Stomach (tissue), 9 donors: ENCODE data around the gene TGFB3. TPM values are rescaled to one million over a fixed set of nuclear protein-coding genes. Genes with fewer than 3 reads are reported as not detected.
"Not testable (repeated sequence)": the region's sequence is repeated elsewhere in the genome, so short reads cannot be mapped to it uniquely, and the experiment has no call there.

Experiments used
- DNase-seq, 2 donors: peaks; one replicate each; pipeline versions ENCODE4 v3.0.0 to v3.0.0-alpha.2; 2013 to 2019
- H3K27ac ChIP-seq, 5 donors: fragments of 200-600 bp in 4 of 5; sonication (generic) in 4 of 5; one replicate each; pipeline ENCODE4 v1.5.1; 2013 to 2019; ENCODE audit warnings: mild to moderate bottlenecking in 1 of 5, moderate library complexity in 1 of 5
- H3K27me3 ChIP-seq, 3 donors: fragments of 200-600 bp; sonication (generic); one replicate each; pipeline ENCODE4 v1.5.1; 2017 to 2019; ENCODE audit warnings: mixed run types in 1 of 3
- H3K36me3 ChIP-seq, 4 donors: fragments of 200-600 bp; sonication (generic); 1 replicate in 3 of 4; 2 replicates in 1 of 4; pipeline ENCODE4 v1.5.1; 2016 to 2019
- H3K4me1 ChIP-seq, 4 donors: fragments of 200-600 bp; sonication (generic); one replicate each; pipeline ENCODE4 v1.5.1; 2016 to 2019
- H3K4me3 ChIP-seq, 4 donors: fragments of 200-600 bp; sonication (generic) in 3 of 4; one replicate each; pipeline ENCODE4 v1.5.1; 2016 to 2019; ENCODE audit warnings: mild to moderate bottlenecking in 1 of 4
- H3K9me3 ChIP-seq, 4 donors: fragments of 200-600 bp; sonication (generic); one replicate each; pipeline ENCODE4 v1.5.1; 2016 to 2019
- CTCF ChIP-seq, 7 experiments: fragments of 450-650 bp in 4 of 7; fragments of 200-600 bp in 3 of 7; sonication (generic) in 3 of 7; IDR thresholded peaks; one replicate each; pipeline ENCODE4 v1.5.1; 2016 to 2019; ENCODE audit warnings: antibody characterized with exemption in 7 of 7, control low read depth in 2 of 7, mild to moderate bottlenecking in 1 of 7
- EP300 ChIP-seq: sonication (generic); formaldehyde crosslinking; IDR thresholded peaks from one replicate; pipeline ENCODE4 v1.6.1; 2017; ENCODE audit warnings: antibody characterized with exemption
- POLR2A ChIP-seq, 4 donors: fragments of 450-650 bp; IDR thresholded peaks; one replicate each; pipeline ENCODE4 v1.6.1; 2016; ENCODE audit warnings: antibody characterized with exemption in 4 of 4, control low read depth in 2 of 4, mild to moderate bottlenecking in 1 of 4, moderate library complexity in 1 of 4
- POLR2AphosphoS5 ChIP-seq, 3 donors: sonication (generic); formaldehyde crosslinking; IDR thresholded peaks; one replicate each; pipeline ENCODE4 v1.6.1; 2016; ENCODE audit warnings: antibody characterized with exemption in 3 of 3
- WGBS, 5 donors: extraction: QIAGEN DNeasy Blood & Tissue Kit in 3 of 5; methylation state at CpG; one replicate each; pipeline versions ENCODE4 v1.1.5 to v1.1.7; 2013 to 2018; 5-methylcytosine and 5-hydroxymethylcytosine counted together
- intact Hi-C: fragments of 100-400 bp; cut with DNase I; formaldehyde crosslinking; loops from one replicate; pipeline ENCODE4 v1.15.1; 2023; ENCODE audit warnings: low total_unique reads
- polyA plus RNA-seq, 3 donors: library from polyadenylated mRNA; stranded (reverse); fragments of 200-250 nt; gene quantifications; one replicate each; pipeline ENCODE4 v1.2.3, GENCODE V29; 2013
- total RNA-seq, 5 donors: library from RNA; depleted of rRNA; stranded (reverse); fragments of >200 nt; gene quantifications; one replicate each; pipeline versions ENCODE4 v1.1.0 to v1.2.3, GENCODE V29; 2014 to 2016
- donor health status: healthy with polysubstance abuse.
- donor health status: Bipolar disorder and iron deficiency.
- donor health status: healthy.

The TGFB3 gene
- total and polyA plus RNA-seq, 8 donors: 2.0 to 24.6 (median 13.9) TPM; not detected in 1

GRCh38 chr14:76011930-76012329 lies 30.1 kb upstream of the TGFB3 start:
- peaks cover 0 to 70% (median 59%) of the 10 kb centered on the region in 4 donors for H3K36me3 ChIP-seq
- no peaks in the 10 kb centered on the region for H3K27me3 ChIP-seq
- H3K9me3 ChIP-seq: no peaks in the 10 kb centered on the region
- peak overlapping the region in 4 of 5 donors; percentile 53 to 81 (median 60) for H3K27ac ChIP-seq
- intact Hi-C loops: no loop called here
- H3K4me1 ChIP-seq: peaks cover 0 to 13% (median 6%) of the 10 kb centered on the region in 4 donors
- H3K4me3 ChIP-seq: no peak overlapping the region
- no peak for DNase-seq
- TF ChIP-seq EP300 (no peak), CTCF (IDR thresholded peaks at IDR 0.05) (no peak), POLR2A (IDR thresholded peaks at IDR 0.05) (no peak), POLR2AphosphoS5 (IDR thresholded peaks at IDR 0.05) (no peak)

DNA sequence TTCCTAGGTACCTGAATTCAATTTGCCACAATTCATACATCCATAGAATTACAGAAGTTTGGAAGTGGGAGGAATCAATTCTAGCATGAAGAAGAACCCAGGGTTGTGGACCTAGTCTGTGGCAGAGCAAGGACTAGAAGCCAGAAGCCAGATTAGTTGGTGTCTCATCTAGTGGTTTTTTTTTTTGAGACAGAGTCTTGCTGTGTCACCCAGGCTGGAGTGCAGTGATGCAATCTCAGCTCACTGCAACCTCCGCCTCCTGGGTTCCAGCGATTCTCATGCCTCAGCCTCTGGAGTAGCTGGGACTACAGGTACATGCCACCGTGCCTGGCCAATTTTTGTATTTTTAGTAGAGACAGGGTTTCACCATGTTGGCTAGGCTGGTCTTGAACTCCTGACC lies 27.8 kb upstream of the TGFB3 start:
- H3K27ac ChIP-seq, H3K27me3 ChIP-seq, H3K9me3 ChIP-seq, DNase-seq, intact Hi-C loops, H3K4me3 ChIP-seq: not testable (repeated sequence)
- H3K4me1 ChIP-seq: peaks cover 0 to 13% (median 6%) of the 10 kb centered on the region in 4 donors
- peaks cover 0 to 80% (median 73%) of the 10 kb centered on the region in 4 donors for H3K36me3 ChIP-seq
- 89 to 100% (median 97%) methylated on average over 3 of the region's 3 CpGs for WGBS, 5 donors

GRCh38 chr14:76007852-76008251 lies 26.1 kb upstream of the TGFB3 start:
- DNase-seq: no peak
- Histone ChIP-seq H3K4me1 (peaks cover 0 to 13% (median 6%) of the 10 kb centered on the region in 4 donors), H3K36me3 (peaks cover 0 to 81% (median 74%) of the 10 kb centered on the region in 4 donors), H3K27ac (no peak overlapping the region), H3K4me3 (no peak overlapping the region), H3K27me3 (no peaks in the 10 kb centered on the region), H3K9me3 (peaks cover 0 to 19% (median 6%) of the 10 kb centered on the region in 4 donors)
- 92 to 99% (median 95%) methylated on average over 2 of the region's 2 CpGs for WGBS, 5 donors
- intact Hi-C loops: no loop called here
- TF ChIP-seq CTCF (IDR thresholded peaks at IDR 0.05) (no peak), EP300 (no peak), POLR2AphosphoS5 (IDR thresholded peaks at IDR 0.05) (no peak), POLR2A (IDR thresholded peaks at IDR 0.05) (no peak)

DNA sequence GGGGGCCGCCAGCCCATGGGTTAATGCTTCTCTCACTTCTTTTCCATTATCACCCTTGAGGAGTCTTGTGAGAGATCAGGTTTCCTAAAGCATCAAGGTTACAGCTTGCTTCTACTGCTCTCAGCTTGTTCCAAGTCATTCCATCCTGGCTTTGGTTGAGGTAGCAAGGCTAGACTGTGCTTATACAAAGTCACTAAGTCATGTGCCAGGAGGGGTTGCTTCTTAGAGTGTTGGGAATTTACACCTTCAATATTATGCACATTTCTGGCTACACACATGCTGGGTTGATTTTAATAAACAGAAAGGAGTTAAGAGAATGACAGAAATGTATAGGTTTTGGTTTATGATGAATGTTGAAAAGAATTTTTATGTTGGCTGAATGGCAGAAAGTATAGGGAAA lies 25.6 kb upstream of the TGFB3 start:
- no peak overlapping the region for H3K4me3 ChIP-seq
- intact Hi-C loops: no loop called here
- WGBS, 5 donors: 88 to 100% (median 100%) methylated on average over 1 of the region's 1 CpG
- peaks cover 0 to 13% (median 6%) of the 10 kb centered on the region in 4 donors for H3K4me1 ChIP-seq
- DNase-seq: no peak
- peaks cover 0 to 19% (median 6%) of the 10 kb centered on the region in 4 donors for H3K9me3 ChIP-seq
- no peaks in the 10 kb centered on the region for H3K27me3 ChIP-seq
- no peak for TF ChIP-seq EP300
- no peak for TF ChIP-seq POLR2AphosphoS5 (IDR thresholded peaks at IDR 0.05)
- no peak for TF ChIP-seq POLR2A (IDR thresholded peaks at IDR 0.05)
- no peak for TF ChIP-seq CTCF (IDR thresholded peaks at IDR 0.05)
- H3K27ac ChIP-seq: no peak overlapping the region
- H3K36me3 ChIP-seq: peaks cover 0 to 84% (median 75%) of the 10 kb centered on the region in 4 donors

DNA sequence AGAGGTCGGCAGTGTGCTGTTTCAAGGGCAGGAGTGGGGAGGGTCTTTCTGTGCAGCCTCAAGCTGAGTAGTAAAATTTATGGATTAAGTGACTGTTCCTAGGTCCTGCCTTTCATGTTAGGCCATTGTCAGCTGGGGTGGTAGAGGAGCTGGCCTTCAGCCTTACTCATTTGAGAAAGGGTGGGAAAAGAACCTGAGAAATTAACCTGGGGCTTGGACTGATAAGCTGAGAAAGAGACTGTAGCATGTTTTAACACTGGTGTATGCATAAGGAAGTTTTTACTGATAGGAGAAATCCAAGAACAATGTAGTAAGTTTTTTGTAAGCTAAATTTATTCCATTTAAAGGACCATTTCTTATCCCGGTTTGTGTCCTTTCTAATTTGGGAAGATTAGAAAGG lies 24.5 kb upstream of the TGFB3 start:
- TF ChIP-seq POLR2AphosphoS5 (IDR thresholded peaks at IDR 0.05) (no peak), CTCF (IDR thresholded peaks at IDR 0.05) (no peak), POLR2A (IDR thresholded peaks at IDR 0.05) (no peak), EP300 (no peak)
- H3K4me1 ChIP-seq: peaks cover 0 to 2% (median under 1%) of the 10 kb centered on the region in 4 donors
- H3K4me3 ChIP-seq: no peak overlapping the region
- intact Hi-C loops: no loop called here
- peaks cover 0 to 19% (median 6%) of the 10 kb centered on the region in 4 donors for H3K9me3 ChIP-seq
- 38 to 77% (median 58%) methylated on average over 2 of the region's 2 CpGs for WGBS, 5 donors
- DNase-seq: no peak
- H3K36me3 ChIP-seq: peaks cover 7 to 88% (median 81%) of the 10 kb centered on the region in 4 donors
- H3K27ac ChIP-seq: no peak overlapping the region
- H3K27me3 ChIP-seq: no peaks in the 10 kb centered on the region
